Panc1 (cell line): Measurements from ENCODE around the gene SPTBN4.

Experiments used
- CTCF ChIP-seq: fragments of 450-650 bp; IDR thresholded peaks from 2 replicates; pipeline ENCODE4 v1.5.1; 2017; ENCODE audit warnings: mild to moderate bottlenecking
- POLR2AphosphoS5 ChIP-seq: IDR thresholded peaks from 2 replicates; pipeline ENCODE4 v1.6.1; 2012; ENCODE audit warnings: mild to moderate bottlenecking, low read depth, low read length, moderate library complexity
- SIN3A ChIP-seq: IDR thresholded peaks from 2 replicates; pipeline ENCODE4 v1.6.1; 2012; ENCODE audit warnings: low read depth, mild to moderate bottlenecking, low read length, moderate library complexity, borderline replicate concordance; ENCODE audit not compliant: insufficient read depth
- TCF7L2 ChIP-seq: IDR thresholded peaks from 2 replicates; pipeline ENCODE4 v1.6.1; 2011; ENCODE audit warnings: mild to moderate bottlenecking, low read depth, low read length, inconsistent platforms
- TF ChIP-seq, protein P1 (sequence below), 2 experiments: IDR thresholded peaks; 2 replicates each; pipeline ENCODE4 v1.6.1; 2011 to 2012; ENCODE audit warnings: low read depth in 2 of 2, control low read depth in 1 of 2, low read length in 1 of 2, mild to moderate bottlenecking in 1 of 2, moderate library complexity in 1 of 2; ENCODE audit not compliant: insufficient read depth in 1 of 2

GRCh38 chr19:40472516-40472915 is 5.7 kb downstream of the SPTBN4 start:
- no peak for TF ChIP-seq CTCF
- TF ChIP-seq, protein P1, sequence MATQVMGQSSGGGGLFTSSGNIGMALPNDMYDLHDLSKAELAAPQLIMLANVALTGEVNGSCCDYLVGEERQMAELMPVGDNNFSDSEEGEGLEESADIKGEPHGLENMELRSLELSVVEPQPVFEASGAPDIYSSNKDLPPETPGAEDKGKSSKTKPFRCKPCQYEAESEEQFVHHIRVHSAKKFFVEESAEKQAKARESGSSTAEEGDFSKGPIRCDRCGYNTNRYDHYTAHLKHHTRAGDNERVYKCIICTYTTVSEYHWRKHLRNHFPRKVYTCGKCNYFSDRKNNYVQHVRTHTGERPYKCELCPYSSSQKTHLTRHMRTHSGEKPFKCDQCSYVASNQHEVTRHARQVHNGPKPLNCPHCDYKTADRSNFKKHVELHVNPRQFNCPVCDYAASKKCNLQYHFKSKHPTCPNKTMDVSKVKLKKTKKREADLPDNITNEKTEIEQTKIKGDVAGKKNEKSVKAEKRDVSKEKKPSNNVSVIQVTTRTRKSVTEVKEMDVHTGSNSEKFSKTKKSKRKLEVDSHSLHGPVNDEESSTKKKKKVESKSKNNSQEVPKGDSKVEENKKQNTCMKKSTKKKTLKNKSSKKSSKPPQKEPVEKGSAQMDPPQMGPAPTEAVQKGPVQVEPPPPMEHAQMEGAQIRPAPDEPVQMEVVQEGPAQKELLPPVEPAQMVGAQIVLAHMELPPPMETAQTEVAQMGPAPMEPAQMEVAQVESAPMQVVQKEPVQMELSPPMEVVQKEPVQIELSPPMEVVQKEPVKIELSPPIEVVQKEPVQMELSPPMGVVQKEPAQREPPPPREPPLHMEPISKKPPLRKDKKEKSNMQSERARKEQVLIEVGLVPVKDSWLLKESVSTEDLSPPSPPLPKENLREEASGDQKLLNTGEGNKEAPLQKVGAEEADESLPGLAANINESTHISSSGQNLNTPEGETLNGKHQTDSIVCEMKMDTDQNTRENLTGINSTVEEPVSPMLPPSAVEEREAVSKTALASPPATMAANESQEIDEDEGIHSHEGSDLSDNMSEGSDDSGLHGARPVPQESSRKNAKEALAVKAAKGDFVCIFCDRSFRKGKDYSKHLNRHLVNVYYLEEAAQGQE (IDR thresholded peaks at IDR 0.05; ENCODE audit: insufficient read depth in 1 of 2, low read depth in 2 of 2, low read length in 1 of 2) = no peak
- no peak for TF ChIP-seq POLR2AphosphoS5
- TF ChIP-seq SIN3A = no peak
- no peak for TF ChIP-seq TCF7L2
